ENCODE results near the gene WFIKKN1. TPM values are rescaled to one million over a fixed set of nuclear protein-coding genes. Genes with fewer than 3 reads are reported as not detected.

Gene WFIKKN1
- total and polyA plus RNA-seq, 2 of the 13 experiments (the other 11 are each of a cell fraction or from before 2014, with no cell fraction given) = 1.7 to 4.9 TPM

GRCh38 chr16:629185-629832 lies 1.5 kb upstream of the WFIKKN1 start (continued):
- TF ChIP-seq FOXC1 (CRISPR knock-in tag; IDR thresholded peaks at IDR 0.05; ENCODE audit: borderline replicate concordance) = no peak
- no peak; the same call in 1 of the 2 replicates for TF ChIP-seq ZNF784 (CRISPR knock-in tag; IDR thresholded peaks at IDR 0.05; ENCODE audit: borderline replicate concordance)
- no peak for TF ChIP-seq AGO2 (optimal IDR thresholded peaks at IDR 0.05; ENCODE audit: low read depth, low read length)
- TF ChIP-seq REPIN1 (CRISPR knock-in tag; IDR thresholded peaks at IDR 0.05; ENCODE audit: borderline replicate concordance, low read depth) = no peak
- no peak for TF ChIP-seq FOSL2 (CRISPR knock-in tag; IDR thresholded peaks at IDR 0.05)
- TF ChIP-seq SRSF4 (IDR thresholded peaks at IDR 0.05; ENCODE audit: low read depth, low read length, poor library complexity, severe bottlenecking) = no peak
- 0 out of 2 replicates have a peak, but pooled peaks have one; percentile 28 for TF ChIP-seq ZNF607 (CRISPR knock-in tag; IDR thresholded peaks at IDR 0.05; ENCODE audit: borderline replicate concordance)
- TF ChIP-seq, protein P1, sequence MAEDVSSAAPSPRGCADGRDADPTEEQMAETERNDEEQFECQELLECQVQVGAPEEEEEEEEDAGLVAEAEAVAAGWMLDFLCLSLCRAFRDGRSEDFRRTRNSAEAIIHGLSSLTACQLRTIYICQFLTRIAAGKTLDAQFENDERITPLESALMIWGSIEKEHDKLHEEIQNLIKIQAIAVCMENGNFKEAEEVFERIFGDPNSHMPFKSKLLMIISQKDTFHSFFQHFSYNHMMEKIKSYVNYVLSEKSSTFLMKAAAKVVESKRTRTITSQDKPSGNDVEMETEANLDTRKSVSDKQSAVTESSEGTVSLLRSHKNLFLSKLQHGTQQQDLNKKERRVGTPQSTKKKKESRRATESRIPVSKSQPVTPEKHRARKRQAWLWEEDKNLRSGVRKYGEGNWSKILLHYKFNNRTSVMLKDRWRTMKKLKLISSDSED (CRISPR knock-in tag; IDR thresholded peaks at IDR 0.05) = no peak
- TF ChIP-seq ZMYM3 (CRISPR knock-in tag; IDR thresholded peaks at IDR 0.05) = no peak
- TF ChIP-seq STAT5B (CRISPR knock-in tag; IDR thresholded peaks at IDR 0.05) = 0 out of 2 replicates have a peak, but pooled peaks have one; percentile 28
- TF ChIP-seq ZNF280D (CRISPR knock-in tag; IDR thresholded peaks at IDR 0.05) = 0 out of 2 replicates have a peak, but pooled peaks have one; percentile 55
- TF ChIP-seq ZFP36 (IDR thresholded peaks at IDR 0.05; ENCODE audit: borderline replicate concordance, low read depth, low read length, partially characterized antibody) = no peak
- 0 out of 2 replicates have a peak, but pooled peaks have one; percentile 37 for TF ChIP-seq KMT2A (CRISPR knock-in tag; IDR thresholded peaks at IDR 0.05)
- TF ChIP-seq MBNL3 (CRISPR knock-in tag; conservative IDR thresholded peaks at IDR 0.05) = no peak
- TF ChIP-seq, protein P2, sequence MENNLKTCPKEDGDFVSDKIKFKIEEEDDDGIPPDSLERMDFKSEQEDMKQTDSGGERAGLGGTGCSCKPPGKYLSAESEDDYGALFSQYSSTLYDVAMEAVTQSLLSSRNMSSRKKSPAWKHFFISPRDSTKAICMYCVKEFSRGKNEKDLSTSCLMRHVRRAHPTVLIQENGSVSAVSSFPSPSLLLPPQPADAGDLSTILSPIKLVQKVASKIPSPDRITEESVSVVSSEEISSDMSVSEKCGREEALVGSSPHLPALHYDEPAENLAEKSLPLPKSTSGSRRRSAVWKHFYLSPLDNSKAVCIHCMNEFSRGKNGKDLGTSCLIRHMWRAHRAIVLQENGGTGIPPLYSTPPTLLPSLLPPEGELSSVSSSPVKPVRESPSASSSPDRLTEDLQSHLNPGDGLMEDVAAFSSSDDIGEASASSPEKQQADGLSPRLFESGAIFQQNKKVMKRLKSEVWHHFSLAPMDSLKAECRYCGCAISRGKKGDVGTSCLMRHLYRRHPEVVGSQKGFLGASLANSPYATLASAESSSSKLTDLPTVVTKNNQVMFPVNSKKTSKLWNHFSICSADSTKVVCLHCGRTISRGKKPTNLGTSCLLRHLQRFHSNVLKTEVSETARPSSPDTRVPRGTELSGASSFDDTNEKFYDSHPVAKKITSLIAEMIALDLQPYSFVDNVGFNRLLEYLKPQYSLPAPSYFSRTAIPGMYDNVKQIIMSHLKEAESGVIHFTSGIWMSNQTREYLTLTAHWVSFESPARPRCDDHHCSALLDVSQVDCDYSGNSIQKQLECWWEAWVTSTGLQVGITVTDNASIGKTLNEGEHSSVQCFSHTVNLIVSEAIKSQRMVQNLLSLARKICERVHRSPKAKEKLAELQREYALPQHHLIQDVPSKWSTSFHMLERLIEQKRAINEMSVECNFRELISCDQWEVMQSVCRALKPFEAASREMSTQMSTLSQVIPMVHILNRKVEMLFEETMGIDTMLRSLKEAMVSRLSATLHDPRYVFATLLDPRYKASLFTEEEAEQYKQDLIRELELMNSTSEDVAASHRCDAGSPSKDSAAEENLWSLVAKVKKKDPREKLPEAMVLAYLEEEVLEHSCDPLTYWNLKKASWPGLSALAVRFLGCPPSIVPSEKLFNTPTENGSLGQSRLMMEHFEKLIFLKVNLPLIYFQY (CRISPR knock-in tag; IDR thresholded peaks at IDR 0.05; ENCODE audit: borderline replicate concordance) = peak; percentile 21; the same call in 1 of the 2 replicates
- TF ChIP-seq HOXA3 (CRISPR knock-in tag; IDR thresholded peaks at IDR 0.05) = 0 out of 2 replicates have a peak, but pooled peaks have one; percentile 30
- no peak for TF ChIP-seq KAT2B (IDR thresholded peaks at IDR 0.05; ENCODE audit: borderline replicate concordance, low read depth, low read length)
- TF ChIP-seq MAFG (CRISPR knock-in tag; IDR thresholded peaks at IDR 0.05) = no peak
- no peak for TF ChIP-seq ZNF678 (CRISPR knock-in tag; IDR thresholded peaks at IDR 0.05)
- TF ChIP-seq CBX5 (CRISPR knock-in tag; IDR thresholded peaks at IDR 0.05; ENCODE audit: borderline replicate concordance) = no peak
